NCI-H2107 treated with DMSO at 0.1 percent for 48 hours (cell line): Measurements from ENCODE around the gene PTPN4.

Experiments used
- DNase-seq: peaks from one replicate; lab custom pipeline; 2025; ENCODE audit not compliant: unreplicated experiment; lab: John Stamatoyannopoulos, UW

PTPN4 gene

GRCh38 chr2:119760237-119760955, 674 bp downstream of the PTPN4 start:
- no peak for DNase-seq

GRCh38 chr2:119760956-119761275, 1.2 kb downstream of the PTPN4 start:
- DNase-seq, result no peak

- no peak for DNase-seq
Measured at GRCh38 chr2:119764832-119765231, 5.1 kb downstream of the PTPN4 start.

- DNase-seq, result no peak
Measured at GRCh38 chr2:119765433-119766002, 5.8 kb downstream of the PTPN4 start.

GRCh38 chr2:119766944-119767343, 7.2 kb downstream of the PTPN4 start:
- DNase-seq, result no peak

- no peak for DNase-seq
Measured at GRCh38 chr2:119768742-119769141, 9.0 kb downstream of the PTPN4 start.

- no peak for DNase-seq
Measured at GRCh38 chr2:119769645-119770044, 9.9 kb downstream of the PTPN4 start.

- DNase-seq, result no peak
Measured at GRCh38 chr2:119771331-119771730, 11.6 kb downstream of the PTPN4 start.

GRCh38 chr2:119772128-119772527, 12.4 kb downstream of the PTPN4 start:
- no peak for DNase-seq

GRCh38 chr2:119772767-119773166, 13.0 kb downstream of the PTPN4 start:
- DNase-seq, result no peak

GRCh38 chr2:119774026-119774425, 14.3 kb downstream of the PTPN4 start:
- no peak for DNase-seq

GRCh38 chr2:119775102-119775501, 15.4 kb downstream of the PTPN4 start:
- DNase-seq, result no peak

GRCh38 chr2:119782308-119783027, 22.7 kb downstream of the PTPN4 start:
- no peak for DNase-seq

GRCh38 chr2:119784876-119785275, 25.2 kb downstream of the PTPN4 start:
- DNase-seq, result no peak

- DNase-seq, result no peak
Measured at GRCh38 chr2:119786295-119786694, 26.6 kb downstream of the PTPN4 start.

- DNase-seq, result no peak
Measured at GRCh38 chr2:119788752-119789151, 29.0 kb downstream of the PTPN4 start.

GRCh38 chr2:119790466-119790865, 30.7 kb downstream of the PTPN4 start:
- no peak for DNase-seq

GRCh38 chr2:119792907-119793312, 33.2 kb downstream of the PTPN4 start:
- DNase-seq, result no peak

GRCh38 chr2:119794237-119794636, 34.5 kb downstream of the PTPN4 start:
- DNase-seq, result no peak

- DNase-seq, result no peak
Measured at GRCh38 chr2:119795309-119796303, 35.9 kb downstream of the PTPN4 start.

GRCh38 chr2:119800376-119800902, 40.7 kb downstream of the PTPN4 start:
- no peak for DNase-seq
